HG03457 (cell line): ENCODE data around the gene IL12A.
A peak's percentile ranks its signal among the peaks of the same experiment; 100 is the strongest.

Experiments
- ATAC-seq: cut with Tn5 transposase; IDR thresholded peaks from one replicate; pipeline ENCODE4 v1.9.1; 2021; ENCODE audit warnings: moderate number of reproducible peaks; ENCODE audit not compliant: unreplicated experiment

Gene IL12A

GRCh38 chr3:159988617-159989271, at the start of gene IL12A:
TSS of gene IL12A (plus strand) at chr3:159988835.
- ATAC-seq, result peak; percentile 94

DNA sequence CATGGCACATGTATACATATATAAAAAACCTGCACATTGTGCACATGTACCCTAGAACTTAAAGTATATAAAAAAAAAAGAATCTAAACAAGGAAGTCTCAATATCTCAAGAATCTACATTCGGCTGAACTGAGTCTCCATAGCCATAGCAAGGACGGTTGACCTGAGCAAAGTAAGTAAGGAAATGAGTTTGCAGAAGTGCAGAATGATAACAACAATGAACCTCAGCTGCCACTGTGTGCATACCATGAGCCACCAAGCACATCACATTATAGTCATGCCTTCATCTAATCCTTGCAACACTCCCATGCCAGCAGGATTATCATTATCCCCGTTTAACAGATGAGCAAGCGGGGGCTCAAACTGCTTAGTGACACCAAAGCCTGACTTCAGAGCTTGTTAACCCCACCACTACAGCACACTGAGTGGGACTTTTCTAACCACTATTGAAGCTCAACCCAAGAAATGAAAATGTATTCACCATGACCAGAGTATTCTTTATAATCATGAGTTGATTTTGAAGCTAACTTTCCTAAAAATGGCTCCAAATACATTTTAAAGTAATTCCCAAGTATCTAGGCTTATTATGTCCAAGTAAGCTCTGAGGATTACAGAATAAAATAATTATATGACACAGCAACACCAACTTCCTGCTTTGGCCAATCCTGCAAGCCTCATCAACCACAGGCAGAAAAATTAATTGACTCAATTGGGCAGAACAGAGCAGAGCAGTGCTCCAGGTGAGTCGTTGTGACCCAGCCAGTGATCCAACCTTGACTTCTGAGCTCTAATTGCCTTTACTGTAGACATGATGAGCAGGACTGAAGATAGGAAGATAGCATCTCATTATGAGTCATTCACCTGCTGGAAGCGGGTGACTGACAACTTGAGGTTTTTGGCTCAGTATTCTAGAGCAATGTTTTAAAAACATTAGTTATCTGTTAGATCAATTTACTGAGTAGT, 47.3 kb upstream of the IL12A start:
- ATAC-seq, result peak; percentile 61

DNA sequence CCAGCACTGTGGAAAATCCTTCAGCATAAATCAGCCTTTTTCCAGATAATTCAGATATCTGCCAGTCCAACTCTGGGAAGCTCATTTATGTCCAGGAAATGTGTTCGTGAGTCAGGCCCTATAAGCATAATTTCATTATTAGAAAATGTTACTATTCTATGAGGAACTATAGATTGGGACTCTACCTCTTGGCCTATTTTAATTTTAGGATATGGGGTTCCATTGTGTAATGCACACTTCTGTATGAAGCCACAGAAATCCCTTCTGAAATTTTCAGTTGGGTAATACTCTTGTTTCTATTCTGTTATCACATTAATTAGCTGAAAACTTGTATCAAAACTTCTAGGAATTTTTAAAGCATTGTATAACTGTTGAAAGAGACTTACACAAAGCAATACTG, 43.9 kb upstream of the IL12A start:
- no peak for ATAC-seq

DNA sequence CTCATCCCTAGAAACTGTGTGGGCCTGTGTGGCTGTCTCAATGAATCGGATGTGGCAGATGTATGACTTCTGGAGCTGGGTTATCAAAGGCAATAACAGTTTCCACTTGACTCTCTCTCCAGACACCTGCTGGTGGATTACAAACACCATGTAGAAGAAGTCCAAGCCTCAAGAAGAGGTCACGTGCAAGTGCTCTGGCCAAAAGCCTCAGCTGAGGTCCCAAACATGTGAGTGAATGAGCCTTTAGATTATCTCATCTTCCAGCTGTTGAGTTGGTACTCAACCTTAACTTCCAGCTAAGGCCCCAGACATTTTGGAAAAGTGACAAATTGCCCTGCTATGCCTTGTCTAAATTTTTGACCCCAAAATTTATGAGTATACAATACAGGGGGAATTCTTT, 42.7 kb upstream of the IL12A start:
- no peak for ATAC-seq

DNA sequence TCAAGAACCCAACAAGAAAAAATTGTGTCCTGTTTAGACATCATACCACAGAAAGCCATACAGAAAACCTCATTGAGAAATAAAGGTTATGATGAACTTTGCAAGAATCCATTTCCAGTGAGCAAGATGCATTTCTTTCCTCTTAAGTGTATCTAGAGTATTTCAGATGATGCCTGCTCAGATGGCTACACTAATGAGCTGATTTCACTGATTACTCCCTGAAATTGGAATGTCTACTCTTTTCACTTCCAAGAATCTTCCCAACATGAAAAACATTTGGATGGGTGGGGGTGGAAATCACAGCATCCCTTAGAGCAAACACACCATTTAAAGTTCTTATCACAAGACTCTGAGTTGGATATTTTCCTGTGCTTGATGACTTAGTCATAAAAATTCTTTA, 41.4 kb upstream of the IL12A start:
- no peak for ATAC-seq

DNA sequence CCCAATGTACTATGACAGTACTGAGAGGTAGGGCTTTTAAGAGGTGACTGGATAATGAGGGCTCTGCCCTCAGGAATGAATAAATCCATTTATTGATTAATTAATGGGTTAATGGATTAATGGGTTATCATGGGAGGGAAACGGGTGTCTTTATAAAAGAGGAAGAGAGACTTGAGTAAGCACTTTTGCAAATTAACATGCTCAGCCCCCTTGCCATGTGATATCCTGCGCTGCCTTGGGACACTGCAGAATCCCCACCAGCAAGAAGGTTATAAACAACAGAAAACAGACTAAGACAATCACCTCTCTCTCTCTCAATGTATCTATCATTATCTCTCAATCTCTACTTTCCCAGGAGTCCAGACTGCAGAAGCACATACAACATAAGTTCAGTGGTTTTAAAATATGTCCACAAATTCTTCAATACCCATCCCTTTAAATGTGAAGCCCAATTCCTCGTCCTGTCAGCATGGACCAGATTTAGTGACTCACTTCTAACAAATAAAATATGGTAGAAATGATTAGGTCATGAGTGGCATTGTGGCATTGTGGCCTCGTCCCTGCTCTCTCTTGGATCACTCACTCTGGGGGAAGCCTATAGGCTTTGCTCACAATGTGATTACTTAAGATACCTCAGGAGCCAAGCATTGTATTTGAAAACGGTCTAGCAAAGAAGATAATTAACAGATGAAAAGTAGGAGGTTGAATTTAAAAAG, 40.0 kb upstream of the IL12A start:
- ATAC-seq, result no peak

DNA sequence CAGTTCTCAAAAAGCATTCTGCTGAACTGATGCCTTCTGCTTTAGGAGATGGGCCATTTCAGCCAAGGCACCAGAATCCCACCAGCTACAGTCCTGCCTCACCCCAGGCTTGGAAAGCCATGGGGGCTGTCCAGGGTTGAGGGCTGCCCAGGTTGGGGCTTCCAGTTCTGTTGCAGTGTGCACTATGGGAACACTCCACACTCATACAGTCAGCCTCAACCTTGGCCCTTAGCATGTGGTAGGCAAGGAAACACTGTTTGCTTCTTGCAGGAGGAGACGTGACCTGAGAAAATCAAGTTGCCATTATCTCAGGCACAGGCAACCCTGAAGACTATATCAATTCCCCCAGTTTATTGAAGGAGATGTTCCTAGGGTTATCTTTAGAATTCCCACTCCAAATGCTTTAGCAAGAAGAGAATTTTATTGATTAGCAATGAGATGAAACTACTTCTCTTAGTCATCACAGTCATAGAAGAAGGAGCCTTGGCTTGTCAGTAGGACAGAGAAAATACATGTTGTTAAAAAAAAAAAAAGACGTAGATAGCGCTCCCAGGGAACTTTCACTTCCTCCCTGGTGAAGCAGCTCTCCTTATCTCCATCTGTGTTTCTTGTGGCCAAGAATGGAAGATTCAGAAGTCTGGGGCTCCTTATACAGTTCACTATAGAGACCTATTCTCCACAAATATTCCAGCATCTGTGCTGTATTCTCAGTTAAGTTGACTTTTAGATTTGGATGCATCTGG, 38.3 kb upstream of the IL12A start:
- peak; percentile 78 for ATAC-seq

DNA sequence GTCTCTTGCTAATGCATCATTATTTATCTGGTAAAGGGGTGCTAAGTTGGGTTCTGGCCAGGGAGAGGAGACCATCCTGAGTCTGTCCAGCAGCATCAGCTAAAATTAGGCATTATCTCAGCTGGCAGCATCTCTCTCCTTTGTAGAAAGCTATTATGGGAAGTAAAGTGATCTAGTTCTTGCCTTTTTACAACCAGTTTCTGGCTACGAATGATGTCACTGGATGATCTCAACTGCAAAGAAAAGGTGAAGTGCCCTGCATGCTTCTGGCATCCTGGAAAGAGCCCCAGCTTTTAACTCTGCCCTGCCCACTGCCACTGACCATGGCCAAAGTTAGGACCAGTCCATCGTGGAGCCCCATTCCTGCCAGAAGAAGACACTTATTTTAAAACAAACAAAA, 37.1 kb upstream of the IL12A start:
- ATAC-seq, result no peak

DNA sequence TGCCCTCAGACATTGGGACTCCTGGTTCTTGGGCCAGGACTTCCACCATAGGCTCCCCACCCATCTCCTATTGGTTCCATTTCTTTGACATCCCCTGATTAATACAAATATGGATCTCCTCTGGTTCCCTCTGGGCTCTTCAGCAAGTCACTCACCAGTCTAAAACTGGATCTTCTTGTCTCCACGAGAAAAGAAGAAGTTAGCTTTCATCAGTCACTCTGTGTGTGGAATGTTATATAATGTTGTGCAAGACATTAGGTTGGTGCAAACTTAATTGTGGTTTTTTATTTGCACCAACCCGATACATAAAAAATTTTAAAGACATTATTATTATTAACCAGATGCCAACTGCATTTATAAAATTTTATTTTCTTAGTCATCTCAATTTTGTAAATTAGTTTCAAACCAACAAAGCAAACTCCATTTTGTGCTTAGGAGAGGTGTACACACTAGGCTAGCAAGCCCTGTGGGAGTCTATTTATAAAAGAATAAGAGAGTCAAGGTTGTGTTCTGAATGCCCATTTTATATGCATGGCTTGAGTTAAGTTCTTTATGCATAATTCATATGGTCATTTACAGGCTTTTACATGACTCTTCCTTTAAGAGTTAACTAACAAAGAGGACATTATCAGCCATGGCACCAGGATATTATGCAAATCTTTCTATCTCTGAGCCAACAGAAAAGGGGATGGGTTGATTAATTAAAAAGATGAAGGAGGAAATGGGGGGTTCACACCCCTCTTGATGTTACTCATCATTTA, 35.1 kb upstream of the IL12A start:
- no peak for ATAC-seq

DNA sequence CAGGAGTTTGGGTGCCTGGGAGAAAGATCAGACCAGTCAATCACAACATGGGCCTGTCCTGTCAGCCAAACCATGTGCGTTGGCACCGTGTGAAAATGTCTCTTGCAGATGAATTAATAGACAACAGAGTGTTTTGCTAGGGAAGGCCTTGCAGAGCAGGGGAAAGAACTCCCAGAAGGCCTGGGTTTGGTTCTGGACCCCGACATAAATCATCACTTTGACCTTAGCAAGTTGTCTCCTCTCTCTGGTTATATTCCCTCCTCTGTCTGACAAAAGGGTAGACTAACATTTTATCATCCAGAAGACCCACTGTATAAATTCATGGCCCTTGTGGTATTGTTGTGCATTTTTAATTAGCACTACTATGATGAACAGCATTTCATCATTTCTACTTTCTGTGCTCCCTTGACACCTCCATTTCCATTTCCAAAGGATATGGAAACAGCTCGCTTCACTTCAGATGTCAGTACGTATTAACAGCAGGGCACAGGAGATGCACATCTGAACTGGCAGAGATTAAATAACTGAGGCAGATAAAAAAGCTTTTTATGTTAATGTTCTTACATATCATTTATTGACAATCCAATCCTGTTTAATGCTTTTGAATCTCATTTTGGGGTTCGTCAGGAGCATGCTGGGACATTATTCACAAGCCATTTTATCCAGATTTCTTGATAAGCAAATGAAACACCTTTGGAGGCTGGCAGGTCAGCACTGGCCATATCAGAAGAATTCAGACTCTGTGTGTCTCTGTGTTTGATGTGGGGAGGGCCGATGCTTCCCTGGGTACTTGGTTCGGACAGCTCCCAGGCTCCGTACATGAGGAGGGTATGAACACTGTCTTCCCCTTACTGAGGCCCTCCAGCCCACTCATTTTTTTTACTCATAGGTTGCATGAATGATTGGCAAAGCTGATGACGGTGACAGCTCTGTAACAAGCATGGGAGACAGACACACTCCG, 28.2 kb upstream of the IL12A start:
- ATAC-seq, result no peak

- ATAC-seq, result peak; percentile 99
Measured at GRCh38 chr3:159964166-159964973, 24.3 kb upstream of the IL12A start.

DNA sequence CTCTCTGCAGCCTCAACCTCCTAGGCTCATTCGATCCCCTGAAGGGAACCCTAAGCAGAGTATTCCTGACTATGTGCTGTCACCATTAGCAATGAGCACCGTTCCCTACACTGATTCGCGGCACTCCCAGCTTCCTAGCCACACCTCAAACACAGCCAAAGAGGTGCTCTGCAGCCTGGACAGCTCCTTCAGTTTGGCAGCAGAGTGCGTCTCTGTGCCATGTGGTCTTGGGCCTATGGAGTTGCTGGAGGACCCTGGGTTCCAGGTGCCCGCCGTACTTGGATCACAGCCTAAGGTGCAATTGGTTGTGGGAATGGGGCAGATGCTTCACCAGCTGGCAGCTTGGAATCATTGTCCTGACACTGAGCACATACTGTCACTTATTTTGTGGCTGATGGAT, 17.3 kb upstream of the IL12A start:
- no peak for ATAC-seq

DNA sequence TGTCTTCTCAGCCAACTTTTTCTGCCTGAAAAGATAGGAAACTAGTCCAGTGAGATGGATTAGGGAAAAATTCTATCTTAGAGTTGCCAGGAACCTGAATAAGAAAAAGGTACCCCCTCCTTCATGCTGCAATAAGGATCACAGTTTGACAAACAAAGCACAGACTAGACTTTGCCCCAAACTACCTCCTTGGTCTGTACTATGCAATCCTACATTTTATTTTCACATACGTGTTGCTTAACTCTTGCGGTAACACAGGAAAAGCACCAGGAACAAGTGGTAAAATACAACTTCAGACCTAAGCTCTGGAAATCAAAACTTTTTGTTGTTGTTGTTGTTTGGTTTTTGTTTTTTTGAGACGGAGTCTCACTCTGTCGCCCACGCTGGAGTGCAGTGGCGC, 11.3 kb upstream of the IL12A start:
- no peak for ATAC-seq

- ATAC-seq, result peak; percentile 84
Measured at GRCh38 chr3:159978353-159978752, 10.3 kb upstream of the IL12A start.

DNA sequence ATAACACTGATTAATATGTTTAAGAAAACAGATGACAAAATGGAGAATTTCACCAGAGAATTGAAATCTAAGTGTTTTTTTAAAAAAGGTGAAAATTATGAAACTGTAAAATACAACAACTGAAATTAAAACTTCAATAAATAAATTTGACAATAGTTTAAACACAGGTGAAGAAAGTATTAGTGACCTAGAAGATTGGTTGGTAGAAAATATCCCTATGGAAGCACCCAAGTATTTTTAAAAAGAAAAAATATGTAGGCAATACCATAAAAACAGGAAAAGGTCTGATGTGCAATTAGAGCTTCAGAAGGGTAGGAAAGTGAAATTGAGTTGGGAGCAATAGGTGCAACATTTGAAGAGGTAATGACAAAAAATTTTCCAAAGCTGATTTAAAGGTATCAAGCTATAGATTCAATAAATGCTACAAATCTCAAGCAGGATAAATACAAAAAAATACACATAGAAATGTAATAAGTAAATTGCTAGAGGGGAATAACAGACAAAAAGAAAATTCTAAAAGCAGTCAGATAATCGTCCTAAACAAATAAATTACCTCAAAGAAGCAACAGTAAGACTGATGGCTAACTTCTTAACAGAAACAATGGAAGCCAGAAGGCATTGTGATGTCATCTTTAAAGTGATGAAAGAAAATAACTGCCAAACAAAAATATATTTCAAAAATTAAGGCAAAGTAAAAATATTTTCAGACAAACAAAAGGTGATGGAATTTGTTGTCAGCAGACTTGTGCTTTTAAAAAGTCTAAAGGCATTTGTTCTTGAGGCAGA, 9.5 kb upstream of the IL12A start:
- ATAC-seq, result no peak

GRCh38 chr3:159982442-159982974, 6.1 kb upstream of the IL12A start:
- no peak for ATAC-seq

DNA sequence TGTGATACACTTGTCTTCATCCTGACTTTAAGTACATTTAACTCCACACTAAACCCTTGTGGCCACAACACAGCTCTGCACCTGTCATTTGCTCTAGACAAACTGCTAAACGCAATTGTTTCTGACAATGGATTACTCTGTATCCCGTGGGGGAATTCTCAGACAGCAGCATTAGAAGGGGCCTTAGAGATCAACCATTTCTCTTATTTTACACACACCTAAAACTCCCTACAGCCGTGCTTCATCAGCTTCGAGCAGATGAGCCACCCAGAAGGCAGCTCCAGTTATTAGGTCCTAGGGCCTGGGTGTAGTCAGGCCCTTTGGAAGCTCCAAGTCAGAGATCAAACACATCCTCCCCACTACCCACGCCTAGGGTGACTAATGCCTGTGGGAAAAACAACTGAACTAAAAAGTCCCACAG, 1.3 kb upstream of the IL12A start:
- no peak for ATAC-seq
